NCI-H1092 treated with DMSO at 0.1 percent for 48 hours (cell line): ENCODE results near the gene FLNB.

Experiments
- DNase-seq: peaks from one replicate; lab custom pipeline; 2025; lab: John Stamatoyannopoulos, UW

Gene FLNB

GRCh38 chr3:58009749-58010535, 1.7 kb downstream of the FLNB start:
- no peak for DNase-seq

- no peak for DNase-seq
Observed at GRCh38 chr3:58010562-58010961, 2.3 kb downstream of the FLNB start.

- no peak for DNase-seq
Observed at GRCh38 chr3:58011580-58011979, 3.4 kb downstream of the FLNB start.

GRCh38 chr3:58012302-58012701, 4.1 kb downstream of the FLNB start:
- DNase-seq = no peak

GRCh38 chr3:58013099-58013498, 4.9 kb downstream of the FLNB start:
- DNase-seq = no peak

GRCh38 chr3:58013973-58014649, 5.9 kb downstream of the FLNB start:
- peak; percentile 42 for DNase-seq

- no peak for DNase-seq
Observed at GRCh38 chr3:58015520-58015915, 7.3 kb downstream of the FLNB start.

GRCh38 chr3:58016710-58017109, 8.5 kb downstream of the FLNB start:
- no peak for DNase-seq

GRCh38 chr3:58018892-58019742, 10.9 kb downstream of the FLNB start:
- no peak for DNase-seq

- DNase-seq = no peak
Observed at GRCh38 chr3:58020783-58021071, 12.5 kb downstream of the FLNB start.

- DNase-seq = no peak
Observed at GRCh38 chr3:58021072-58021959, 13.1 kb downstream of the FLNB start.

GRCh38 chr3:58021962-58022361, 13.7 kb downstream of the FLNB start:
- DNase-seq = no peak

- no peak for DNase-seq
Observed at GRCh38 chr3:58022490-58022889, 14.3 kb downstream of the FLNB start.

GRCh38 chr3:58023531-58023930, 15.3 kb downstream of the FLNB start:
- no peak for DNase-seq

- DNase-seq = peak; percentile 49
Observed at GRCh38 chr3:58025406-58025805, 17.2 kb downstream of the FLNB start.

- peak; percentile 87 for DNase-seq
Observed at GRCh38 chr3:58025837-58026569, 17.8 kb downstream of the FLNB start.

- peak; percentile 32 for DNase-seq
Observed at GRCh38 chr3:58026598-58026997, 18.4 kb downstream of the FLNB start.

- no peak for DNase-seq
Observed at GRCh38 chr3:58027704-58028317, 19.6 kb downstream of the FLNB start.

- DNase-seq = no peak
Observed at GRCh38 chr3:58028902-58029301, 20.7 kb downstream of the FLNB start.

GRCh38 chr3:58029842-58030584, 21.8 kb downstream of the FLNB start:
- no peak for DNase-seq
